NT2/D1 (cell line): Measurements from ENCODE around the gene ACOX3.

Experiments used
- DNase-seq: peaks from one replicate; pipeline ENCODE4 v3.0.0-alpha.2; 2011; ENCODE audit warnings: low read depth, low spot score
- H3K27me3 ChIP-seq: 2 replicates; pipeline ENCODE4 v1.6.0; 2011; ENCODE audit warnings: mild to moderate bottlenecking; ENCODE audit not compliant: insufficient read length, insufficient read depth
- H3K36me3 ChIP-seq: 2 replicates; pipeline ENCODE4 v1.6.1; 2011; ENCODE audit warnings: mild to moderate bottlenecking, low read length, mixed read lengths; ENCODE audit not compliant: insufficient read depth, insufficient read length
- H3K4me1 ChIP-seq: 2 replicates; pipeline ENCODE4 v1.5.1; 2011; ENCODE audit not compliant: insufficient read depth, insufficient read length
- H3K4me3 ChIP-seq: 2 replicates; pipeline ENCODE4 v1.5.1; 2011; ENCODE audit warnings: low read depth; ENCODE audit not compliant: insufficient read length
- H3K9ac ChIP-seq: 2 replicates; pipeline ENCODE4 v1.6.0; 2011; ENCODE audit warnings: low read depth; ENCODE audit not compliant: insufficient read length
- H3K9me3 ChIP-seq: 2 replicates; pipeline ENCODE4 v1.5.1; 2011; ENCODE audit warnings: mild to moderate bottlenecking, low read length; ENCODE audit not compliant: insufficient read depth
- SUZ12 ChIP-seq: IDR thresholded peaks from 2 replicates; pipeline ENCODE4 v1.6.1; 2011; ENCODE audit not compliant: insufficient read length, insufficient read depth; ENCODE audit errors: extremely low read depth
- YY1 ChIP-seq: IDR thresholded peaks from 2 replicates; pipeline ENCODE4 v1.6.1; 2011; ENCODE audit not compliant: insufficient read length, insufficient read depth
- ZNF274 ChIP-seq: IDR thresholded peaks from 2 replicates; pipeline ENCODE4 v1.6.1; 2011; ENCODE audit warnings: mild to moderate bottlenecking, low read depth, low read length

Gene ACOX3

GRCh38 chr4:8419222-8420041, 21.1 kb downstream of the ACOX3 start:
- H3K9me3 ChIP-seq = no peaks in the 10 kb centered on the region
- no peak for DNase-seq
- no peaks in the 10 kb centered on the region for H3K4me1 ChIP-seq
- no peaks in the 10 kb centered on the region for H3K27me3 ChIP-seq
- no peak overlapping the region for H3K9ac ChIP-seq
- H3K36me3 ChIP-seq = peaks cover 25% of the 10 kb centered on the region
- TF ChIP-seq SUZ12 = no peak
- TF ChIP-seq ZNF274 = no peak
- no peak for TF ChIP-seq YY1
- no peak overlapping the region for H3K4me3 ChIP-seq

DNA sequence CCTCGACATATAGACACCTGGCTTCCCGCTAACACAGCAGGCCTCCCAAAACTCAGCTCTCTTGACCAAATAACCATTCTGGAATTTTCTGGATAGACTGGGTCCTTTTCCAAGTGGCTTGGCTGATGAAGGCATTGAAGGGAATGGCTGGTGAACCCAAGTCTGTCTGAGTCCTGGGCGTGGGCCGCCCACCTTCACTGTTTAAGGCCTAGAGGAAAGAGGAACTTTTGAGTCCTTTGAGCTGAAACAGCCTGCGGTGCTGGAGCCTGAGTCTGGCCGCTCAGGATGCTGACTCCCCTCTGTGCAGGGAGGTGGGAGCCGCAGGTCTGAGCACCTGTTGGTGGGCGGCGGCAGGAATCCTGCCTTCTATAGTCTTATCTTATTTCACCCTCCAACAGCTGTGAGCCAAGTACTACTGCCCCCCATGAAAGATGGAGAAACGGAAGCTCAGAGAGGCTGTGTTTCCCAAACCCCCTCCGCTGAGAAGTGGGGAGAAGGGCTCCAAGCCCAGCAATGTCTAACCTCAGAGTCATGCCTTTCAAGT, 23.4 kb downstream of the ACOX3 start:
- Histone ChIP-seq H3K9ac (no peak overlapping the region), H3K4me3 (no peak overlapping the region), H3K27me3 (no peaks in the 10 kb centered on the region), H3K36me3 (peaks cover 44% of the 10 kb centered on the region), H3K4me1 (no peaks in the 10 kb centered on the region), H3K9me3 (no peaks in the 10 kb centered on the region)
- TF ChIP-seq SUZ12 (no peak), YY1 (no peak), ZNF274 (no peak)
- DNase-seq = no peak

DNA sequence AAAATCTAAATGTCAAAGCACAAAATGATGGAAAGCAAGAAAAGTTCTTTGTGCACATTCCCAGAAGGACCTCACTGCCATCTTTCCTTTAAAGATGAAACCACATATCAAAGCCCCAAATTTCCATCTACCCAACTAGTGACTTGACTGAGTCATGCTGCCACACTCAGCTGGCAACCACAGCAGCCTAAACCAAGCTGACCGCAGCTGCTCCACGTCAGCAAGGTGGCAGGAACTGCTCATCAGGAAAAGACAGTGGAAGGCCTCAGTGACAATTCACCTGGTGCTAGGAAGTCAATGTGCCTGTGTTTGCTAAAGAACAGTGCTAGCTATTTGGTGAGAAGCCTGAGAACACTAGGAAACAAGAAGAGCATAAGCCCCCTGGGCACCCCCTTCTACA, 26.1 kb downstream of the ACOX3 start:
- peaks cover 13% of the 10 kb centered on the region for H3K4me1 ChIP-seq
- peaks cover 57% of the 10 kb centered on the region for H3K36me3 ChIP-seq
- TF ChIP-seq YY1 = no peak
- TF ChIP-seq SUZ12 = no peak
- no peak for TF ChIP-seq ZNF274
- H3K27me3 ChIP-seq = no peaks in the 10 kb centered on the region
- no peak overlapping the region for H3K4me3 ChIP-seq
- no peak overlapping the region for H3K9ac ChIP-seq
- DNase-seq = no peak
- no peaks in the 10 kb centered on the region for H3K9me3 ChIP-seq

DNA sequence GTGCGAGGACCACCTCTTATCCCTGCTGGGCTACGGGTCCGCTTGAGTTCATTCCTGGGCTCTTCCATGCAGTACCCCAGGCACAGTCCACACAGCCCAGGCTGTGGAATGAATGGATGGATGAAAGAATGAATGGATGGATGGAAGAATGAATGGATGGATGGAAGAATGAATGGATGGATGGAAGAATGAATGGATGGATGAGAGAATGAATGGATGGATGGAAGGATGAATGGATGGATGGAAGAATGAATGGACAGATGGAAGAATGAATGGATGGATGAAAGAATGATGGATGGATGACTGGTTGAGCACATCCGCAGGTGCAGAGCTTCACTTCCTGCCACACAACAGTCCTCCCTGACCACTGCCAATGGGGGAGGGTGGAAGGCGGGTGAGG, 28.2 kb downstream of the ACOX3 start:
- no peak for DNase-seq
- peaks cover 70% of the 10 kb centered on the region for H3K36me3 ChIP-seq
- peaks cover 15% of the 10 kb centered on the region for H3K4me1 ChIP-seq
- no peak overlapping the region for H3K4me3 ChIP-seq
- H3K9me3 ChIP-seq = no peaks in the 10 kb centered on the region
- H3K9ac ChIP-seq = no peak overlapping the region
- TF ChIP-seq SUZ12 = no peak
- no peak for TF ChIP-seq ZNF274
- no peak for TF ChIP-seq YY1
- no peaks in the 10 kb centered on the region for H3K27me3 ChIP-seq

- H3K27me3 ChIP-seq = no peaks in the 10 kb centered on the region
- H3K4me3 ChIP-seq = no peak overlapping the region
- TF ChIP-seq ZNF274 = no peak
- no peak for TF ChIP-seq YY1
- no peak for TF ChIP-seq SUZ12
- H3K36me3 ChIP-seq = peaks cover 62% of the 10 kb centered on the region
- peak overlapping the region; percentile 59 for H3K9ac ChIP-seq
- DNase-seq = no peak
- 0 out of 2 replicates have a peak, but pooled peaks cover 3% of the 10 kb centered on the region for H3K9me3 ChIP-seq
- H3K4me1 ChIP-seq = peaks cover 15% of the 10 kb centered on the region
Observed at GRCh38 chr4:8411351-8412180, 29.0 kb downstream of the ACOX3 start.

DNA sequence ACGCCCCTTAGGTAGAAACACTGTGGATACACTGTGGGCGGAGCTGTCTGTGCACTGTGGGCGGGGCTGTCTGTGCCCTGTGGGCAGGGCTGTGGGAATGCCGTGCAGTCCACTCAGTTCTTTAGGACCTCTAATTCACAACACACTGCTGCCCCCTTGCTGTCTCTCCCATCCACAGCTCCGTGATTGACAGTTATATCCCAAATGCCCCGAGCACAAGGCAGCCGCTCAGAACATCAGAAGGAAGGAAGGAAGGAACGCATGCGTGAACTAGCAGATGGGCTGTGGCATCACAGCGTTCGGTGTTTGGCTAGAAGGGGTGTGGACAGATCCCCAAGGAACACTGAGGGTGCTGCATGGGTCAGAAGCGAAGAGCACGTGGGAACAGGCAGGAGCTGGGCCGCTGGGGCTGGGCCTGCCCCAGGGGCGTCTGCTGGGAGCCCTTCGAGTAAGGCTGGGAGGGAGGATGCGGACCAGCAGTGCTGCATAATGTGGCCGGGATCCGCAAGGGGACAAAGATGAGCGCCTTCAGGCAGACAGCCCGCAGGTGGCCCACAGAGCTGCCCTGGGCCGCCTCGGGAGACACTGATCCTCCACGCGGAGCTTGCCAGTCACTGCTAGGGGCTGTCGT, 29.8 kb downstream of the ACOX3 start:
- Histone ChIP-seq H3K27me3 (no peaks in the 10 kb centered on the region), H3K36me3 (peaks cover 58% of the 10 kb centered on the region), H3K9ac (peak overlapping the region; percentile 59), H3K9me3 (peaks cover 11% of the 10 kb centered on the region; the same call in 1 of the 2 replicates), H3K4me3 (no peak overlapping the region), H3K4me1 (peaks cover 15% of the 10 kb centered on the region)
- DNase-seq = peak; percentile 71
- TF ChIP-seq YY1 = no peak
- TF ChIP-seq ZNF274 = no peak
- no peak for TF ChIP-seq SUZ12
